NCI-H146 treated with DMSO at 0.1 percent for 48 hours (cell line): ENCODE data around the gene ITSN1.

Source experiments
- DNase-seq: peaks from one replicate; lab custom pipeline; 2025; ENCODE audit not compliant: unreplicated experiment; lab: John Stamatoyannopoulos, UW

Gene ITSN1

DNA sequence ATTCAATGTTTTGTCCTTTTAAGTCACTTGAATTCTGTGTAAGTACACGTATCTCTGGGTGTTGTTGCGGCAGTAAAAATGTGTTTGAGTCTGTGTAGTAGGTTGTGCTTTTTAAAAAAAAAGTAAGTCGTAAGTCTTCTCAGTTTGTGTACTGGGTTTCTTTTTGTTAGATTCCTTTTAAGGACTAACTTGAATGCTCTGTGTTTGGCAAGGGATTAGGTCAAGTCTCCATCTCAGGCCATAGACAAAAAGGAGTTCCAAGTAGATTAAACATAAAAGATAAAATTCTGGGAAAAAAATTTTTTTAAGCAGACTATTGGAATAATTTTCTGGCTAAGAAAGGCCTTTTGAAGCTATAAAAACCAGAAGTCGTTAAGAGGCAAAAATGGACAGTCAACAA lies 160.2 kb downstream of the ITSN1 start:
- DNase-seq, result no peak

DNA sequence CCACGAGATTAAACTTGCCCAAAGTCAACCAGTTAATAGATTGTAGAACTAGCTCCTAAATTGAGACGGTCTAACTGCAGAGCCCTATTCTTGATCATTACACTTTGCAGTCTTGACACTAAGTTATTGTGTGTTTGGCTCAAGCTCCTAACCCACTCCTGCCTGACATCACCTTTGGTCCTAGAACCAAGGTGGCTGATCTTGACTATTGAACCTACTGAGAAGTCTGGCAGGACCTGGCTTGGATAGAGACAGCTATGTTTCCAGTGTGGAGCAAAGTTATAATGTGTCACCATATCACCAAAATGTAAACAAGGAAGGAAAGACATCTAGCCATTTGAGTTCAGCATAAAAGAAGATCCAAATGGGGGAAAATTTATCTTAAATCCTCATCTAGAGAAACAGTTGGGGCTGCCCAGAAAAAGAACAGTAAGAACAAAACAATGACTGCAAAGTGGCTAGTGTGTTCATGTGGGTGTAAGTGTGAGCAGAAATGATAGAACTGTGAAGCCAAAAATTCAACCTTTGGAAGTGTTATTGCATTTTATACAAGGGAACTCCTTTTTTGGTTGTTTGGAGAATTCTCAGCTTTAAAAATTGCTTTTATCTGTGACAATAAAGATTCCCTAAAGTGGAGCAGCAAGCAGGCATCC lies 166.5 kb downstream of the ITSN1 start:
- no peak for DNase-seq

DNA sequence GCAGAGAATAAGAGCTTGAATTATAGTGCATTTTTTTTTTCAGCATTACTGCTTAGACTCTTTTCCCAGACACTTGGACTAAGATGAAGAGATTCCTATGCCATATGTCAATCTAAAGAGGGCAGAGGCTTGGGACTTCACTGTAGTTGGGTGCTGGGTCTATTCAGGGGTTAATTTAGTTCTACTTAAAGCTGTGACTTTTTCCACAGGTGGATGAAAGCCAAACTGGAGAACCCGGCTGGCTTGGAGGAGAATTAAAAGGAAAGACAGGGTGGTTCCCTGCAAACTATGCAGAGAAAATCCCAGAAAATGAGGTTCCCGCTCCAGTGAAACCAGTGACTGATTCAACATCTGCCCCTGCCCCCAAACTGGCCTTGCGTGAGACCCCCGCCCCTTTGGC lies 168.5 kb downstream of the ITSN1 start:
- no peak for DNase-seq

DNA sequence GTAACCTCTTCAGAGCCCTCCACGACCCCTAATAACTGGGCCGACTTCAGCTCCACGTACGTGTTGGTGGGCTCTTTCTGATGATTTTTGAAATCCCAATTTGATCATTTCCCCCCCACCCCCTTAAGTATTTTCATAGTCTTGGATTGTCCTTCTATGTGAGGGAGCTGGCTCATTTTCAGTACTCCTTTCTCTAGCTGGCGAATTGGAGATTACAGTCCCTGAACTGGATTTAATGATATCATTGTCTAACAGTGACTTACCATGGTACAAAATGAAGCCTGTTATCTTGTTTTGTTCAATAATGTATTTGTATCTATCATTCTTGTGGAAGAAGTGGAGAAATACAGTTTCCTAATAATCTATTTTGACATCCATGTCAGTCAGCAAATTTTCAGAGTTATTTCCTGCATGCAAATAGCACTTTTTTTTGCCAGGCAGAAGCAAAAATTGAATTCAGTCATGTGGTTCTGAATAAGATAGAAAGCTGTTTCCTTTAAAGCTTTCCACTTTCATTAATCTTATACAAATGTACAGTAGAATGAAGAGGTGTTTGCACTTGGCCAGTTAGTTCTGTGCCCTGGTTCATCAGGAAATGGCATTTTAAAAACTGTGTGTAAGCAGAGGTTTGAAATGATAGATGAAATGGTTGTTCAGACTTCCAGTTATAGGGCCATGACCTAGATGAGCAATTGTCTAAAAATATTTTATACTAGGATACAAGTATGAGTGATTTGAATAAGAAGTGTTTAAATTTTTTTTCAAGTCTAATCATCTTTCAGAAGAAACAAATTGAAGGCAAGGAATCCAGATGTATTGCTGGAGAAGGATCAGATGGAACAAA lies 169.1 kb downstream of the ITSN1 start:
- DNase-seq, result no peak

DNA sequence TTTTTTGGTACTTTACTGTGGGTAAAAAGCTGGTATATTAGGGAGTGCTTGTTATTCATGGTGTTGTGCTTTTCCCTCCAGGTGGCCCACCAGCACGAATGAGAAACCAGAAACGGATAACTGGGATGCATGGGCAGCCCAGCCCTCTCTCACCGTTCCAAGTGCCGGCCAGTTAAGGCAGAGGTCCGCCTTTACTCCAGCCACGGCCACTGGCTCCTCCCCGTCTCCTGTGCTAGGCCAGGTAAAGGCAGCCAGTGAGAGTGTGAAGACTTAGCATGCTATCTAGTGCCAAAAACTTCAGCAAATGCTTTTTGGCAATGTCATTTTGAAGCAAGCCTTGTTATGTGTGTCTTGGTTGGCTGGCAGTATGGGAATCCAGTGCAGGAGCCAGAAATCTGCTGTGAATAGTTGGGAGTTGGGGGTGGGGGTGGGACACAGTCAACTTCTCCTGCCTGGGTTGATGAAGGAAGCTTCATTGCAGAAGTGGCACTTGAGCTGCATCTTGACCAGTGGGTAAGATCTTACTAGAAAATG lies 171.6 kb downstream of the ITSN1 start:
- DNase-seq, result no peak

DNA sequence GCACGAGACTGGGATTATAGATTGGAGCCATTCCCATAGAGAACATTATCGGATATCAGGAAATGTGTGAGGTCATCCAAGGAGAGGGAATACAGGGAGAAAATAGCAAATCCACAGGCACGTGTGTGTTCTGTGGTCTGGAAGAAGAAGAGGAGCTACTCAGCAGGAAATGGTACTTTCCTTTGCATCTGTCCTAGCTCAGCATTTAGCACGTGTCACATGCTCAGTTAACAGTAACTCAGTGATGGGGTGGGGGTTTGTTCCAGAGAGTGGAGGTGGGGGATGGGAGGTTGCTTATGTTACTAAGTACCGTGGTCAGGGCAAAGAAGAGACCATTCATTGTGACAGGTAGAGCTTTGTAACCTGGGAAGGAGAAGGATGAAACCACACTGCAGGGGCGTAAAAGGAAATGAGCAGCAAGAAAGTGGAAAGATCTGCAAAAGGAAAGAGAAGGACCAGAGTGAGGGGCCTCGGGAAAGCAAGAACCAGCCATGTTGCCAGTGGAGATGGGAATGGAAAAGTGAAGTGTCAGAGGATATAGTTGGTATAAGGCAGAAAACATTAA lies 172.9 kb downstream of the ITSN1 start:
- DNase-seq, result no peak

DNA sequence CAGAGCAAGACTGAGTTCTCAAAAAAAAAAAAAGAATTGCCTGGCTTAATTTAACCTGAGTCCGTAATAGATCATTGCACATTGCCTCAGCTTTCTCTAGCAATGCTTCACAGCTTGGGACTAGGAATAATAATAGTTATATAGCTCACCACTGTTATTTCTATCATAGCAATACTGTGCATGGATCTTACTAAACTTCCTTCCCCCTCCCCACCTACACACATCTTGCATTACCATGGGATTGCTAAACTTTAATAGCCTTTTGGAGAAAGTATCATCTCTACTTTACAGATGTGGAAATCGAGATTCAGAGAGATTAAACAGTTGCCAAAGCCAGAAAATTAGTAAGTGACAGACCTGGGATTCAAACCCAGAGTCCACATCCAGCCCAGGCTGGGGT lies 173.9 kb downstream of the ITSN1 start:
- DNase-seq, result no peak

DNA sequence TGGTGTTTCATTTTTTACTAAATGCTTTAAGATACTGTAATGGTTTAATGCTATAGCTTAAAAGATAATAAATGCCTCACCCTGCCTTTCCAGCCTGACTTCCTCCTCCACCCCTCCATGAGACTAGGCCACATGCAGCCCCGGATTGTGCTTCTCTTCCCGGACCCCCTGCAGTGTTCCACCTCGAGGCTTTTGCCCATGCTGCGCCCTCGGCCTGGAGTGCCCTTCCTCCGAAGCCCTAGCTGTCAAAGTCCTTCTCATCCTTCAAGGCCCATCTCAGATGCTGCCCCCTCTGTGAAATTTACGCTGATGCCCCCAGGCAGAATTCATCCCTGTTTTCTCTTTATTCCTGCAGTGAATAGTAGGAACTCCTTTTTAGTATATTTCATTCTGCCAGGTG lies 174.8 kb downstream of the ITSN1 start:
- peak; percentile 5 for DNase-seq

DNA sequence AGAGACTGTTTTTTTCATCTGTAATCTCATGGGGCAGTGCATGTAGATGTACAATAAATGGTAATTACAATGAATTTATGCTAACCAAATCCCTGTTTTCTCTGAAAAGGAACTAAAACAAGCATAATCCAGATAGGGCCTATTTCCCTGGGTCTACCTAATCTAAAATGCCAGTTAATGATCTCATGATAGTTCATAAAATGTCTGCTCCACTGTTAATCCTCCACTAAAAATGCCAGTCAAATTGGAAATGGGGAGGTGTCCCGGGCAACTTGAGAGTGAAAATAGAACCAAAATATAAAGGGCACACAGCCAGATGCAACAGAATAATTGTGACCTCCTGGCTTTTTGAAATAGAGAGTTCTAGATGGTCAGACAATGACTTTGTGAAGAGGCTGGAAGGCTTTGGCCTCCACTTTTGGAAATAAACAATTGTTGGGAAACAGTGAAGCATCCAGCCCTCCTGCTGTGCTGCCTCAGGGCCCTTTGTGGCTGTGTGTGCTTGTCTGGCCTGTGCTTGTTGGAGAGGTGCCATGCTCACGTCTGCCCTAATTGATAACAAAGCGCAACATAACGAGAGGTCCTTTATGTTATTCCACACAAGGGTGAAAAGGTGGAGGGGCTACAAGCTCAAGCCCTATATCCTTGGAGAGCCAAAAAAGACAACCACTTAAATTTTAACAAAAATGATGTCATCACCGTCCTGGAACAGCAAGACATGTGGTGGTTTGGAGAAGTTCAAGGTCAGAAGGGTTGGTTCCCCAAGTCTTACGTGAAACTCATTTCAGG lies 175.6 kb downstream of the ITSN1 start:
- peak; percentile 25 for DNase-seq

DNA sequence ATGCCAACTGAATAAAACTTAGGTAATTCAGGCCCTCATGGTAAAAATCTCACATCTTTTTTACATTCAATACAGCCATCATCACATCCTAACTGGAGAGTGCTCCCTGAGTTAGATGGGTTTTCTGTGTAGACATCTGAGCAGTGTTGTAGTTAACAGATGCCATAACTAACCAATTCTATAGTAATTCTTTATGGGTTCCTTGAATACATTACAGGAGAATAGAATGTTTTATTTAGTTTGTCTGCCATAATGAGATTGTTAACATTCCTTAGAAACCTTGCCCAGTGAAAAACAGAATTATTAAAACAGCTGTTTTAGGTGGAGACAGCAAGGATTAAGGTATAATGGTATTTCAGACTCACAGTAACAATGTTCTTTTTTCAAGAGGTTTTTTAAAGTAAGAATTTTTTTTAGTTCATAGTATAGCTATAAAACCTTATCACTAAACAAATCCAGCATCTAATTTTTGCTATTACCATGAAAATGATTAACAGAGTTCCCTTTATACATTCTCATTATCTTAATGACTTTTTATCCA lies 178.0 kb downstream of the ITSN1 start:
- no peak for DNase-seq

DNA sequence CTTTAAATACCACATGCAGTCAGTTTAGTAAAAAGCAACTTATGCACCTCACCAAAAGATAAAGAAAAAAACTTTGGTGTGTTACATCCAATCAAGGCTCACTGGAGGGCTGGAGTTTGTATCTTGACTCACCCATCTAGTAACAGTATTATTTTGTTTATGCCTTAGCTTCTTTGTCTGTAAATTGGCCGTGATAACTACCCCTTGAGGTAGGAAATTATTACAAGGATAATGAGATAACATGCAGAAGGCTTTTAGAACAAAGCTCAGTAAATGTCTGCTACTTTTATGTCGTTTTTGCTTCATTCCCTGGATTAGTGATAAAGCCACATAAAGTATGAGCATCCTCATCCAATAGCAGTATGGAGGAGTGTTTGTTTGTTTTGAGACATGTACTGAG lies 178.5 kb downstream of the ITSN1 start:
- DNase-seq, result no peak

DNA sequence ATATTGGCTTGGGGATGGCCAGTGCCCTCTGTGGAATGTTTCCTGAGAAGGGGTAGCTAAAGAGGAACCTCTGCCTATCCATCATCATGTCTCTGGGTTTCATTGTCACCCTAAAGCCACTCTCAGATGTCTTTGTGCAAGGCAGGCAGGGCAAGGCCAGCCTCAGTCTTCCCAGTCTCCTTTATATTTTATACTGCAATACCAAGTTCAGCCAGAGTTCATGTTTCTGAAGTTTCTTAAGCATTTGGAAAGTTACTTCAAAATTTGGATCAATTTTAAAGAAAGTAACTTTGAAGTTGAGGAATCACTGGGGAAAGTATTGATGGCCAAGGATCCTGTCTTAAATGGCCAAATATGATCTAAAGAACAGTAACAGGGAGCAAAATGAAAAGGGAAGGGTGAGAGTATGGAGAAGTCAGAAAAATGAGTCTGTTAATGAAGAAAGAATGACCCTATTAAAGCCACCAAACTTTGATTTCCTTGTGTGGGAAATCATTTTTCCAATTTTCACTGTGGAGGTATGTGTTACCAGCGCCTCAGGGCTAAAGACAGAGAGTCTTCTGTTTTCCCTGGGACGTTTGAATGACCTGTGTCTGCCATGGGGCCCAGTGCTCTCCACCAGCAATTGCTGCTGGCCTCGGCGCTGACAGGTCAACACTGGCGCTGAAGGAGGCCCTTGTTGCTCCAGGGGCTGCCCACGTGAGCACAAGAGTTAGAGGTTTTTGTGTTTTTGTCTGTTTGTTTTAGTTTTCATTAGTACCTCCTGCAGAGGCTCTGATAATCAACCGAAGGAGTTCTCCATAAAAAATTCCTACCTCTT lies 179.4 kb downstream of the ITSN1 start:
- no peak for DNase-seq

DNA sequence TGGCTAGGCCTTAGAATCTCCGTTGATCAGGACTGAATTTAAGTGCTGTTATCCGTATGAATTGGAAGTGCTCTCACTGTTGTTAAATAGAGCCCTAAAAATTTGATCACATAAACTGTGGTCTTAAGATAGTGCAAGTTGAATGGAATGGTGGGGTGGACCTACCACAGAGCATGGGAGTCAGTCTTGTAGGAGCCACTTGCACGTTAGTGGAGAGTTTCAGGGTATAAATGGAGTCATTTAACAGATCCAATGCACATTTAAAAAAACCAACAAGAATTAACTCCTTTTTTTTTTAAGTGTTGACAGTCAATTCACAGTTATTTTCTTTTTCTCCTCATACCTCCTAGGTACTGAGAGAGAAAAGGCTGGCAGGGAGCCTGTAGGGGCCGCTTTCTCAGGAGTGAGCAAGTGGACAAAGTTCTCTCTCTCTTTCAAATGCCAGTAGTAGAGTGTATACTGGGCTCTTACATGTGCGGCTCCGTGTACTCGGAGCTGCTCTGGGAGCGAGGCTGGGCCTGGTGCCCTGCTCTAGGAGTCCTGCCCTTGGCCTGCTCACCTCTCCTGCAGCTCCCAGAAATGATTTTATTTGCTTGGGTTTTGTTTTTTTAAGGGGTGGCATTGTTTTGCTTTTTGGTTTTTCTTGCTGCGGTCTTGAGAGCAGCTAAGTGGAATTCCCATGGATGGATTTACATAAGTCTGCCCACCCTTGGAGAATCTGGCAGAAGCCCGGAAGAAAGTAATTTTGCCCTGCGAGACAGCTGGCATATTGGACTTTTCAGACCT lies 182.0 kb downstream of the ITSN1 start:
- no peak for DNase-seq

DNA sequence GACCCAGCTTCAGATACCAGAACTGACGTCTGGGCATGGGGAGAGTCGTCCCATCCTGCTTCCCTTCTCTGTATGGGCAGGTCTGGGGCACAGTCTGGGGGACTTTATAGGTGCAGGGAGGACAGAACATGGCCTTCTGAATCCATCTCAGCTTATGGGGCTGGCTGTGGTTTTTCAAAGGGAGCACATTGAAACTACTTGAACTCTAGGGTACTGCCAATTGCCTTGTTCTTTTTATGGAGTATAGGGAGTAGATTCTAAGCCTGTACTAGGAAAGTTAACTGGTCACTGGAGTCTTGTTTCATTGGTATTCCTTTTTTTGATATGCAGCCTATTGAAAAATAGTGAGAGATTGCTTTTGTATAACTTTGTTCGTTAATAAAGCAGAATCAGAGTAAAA lies 183.1 kb downstream of the ITSN1 start:
- DNase-seq, result no peak

DNA sequence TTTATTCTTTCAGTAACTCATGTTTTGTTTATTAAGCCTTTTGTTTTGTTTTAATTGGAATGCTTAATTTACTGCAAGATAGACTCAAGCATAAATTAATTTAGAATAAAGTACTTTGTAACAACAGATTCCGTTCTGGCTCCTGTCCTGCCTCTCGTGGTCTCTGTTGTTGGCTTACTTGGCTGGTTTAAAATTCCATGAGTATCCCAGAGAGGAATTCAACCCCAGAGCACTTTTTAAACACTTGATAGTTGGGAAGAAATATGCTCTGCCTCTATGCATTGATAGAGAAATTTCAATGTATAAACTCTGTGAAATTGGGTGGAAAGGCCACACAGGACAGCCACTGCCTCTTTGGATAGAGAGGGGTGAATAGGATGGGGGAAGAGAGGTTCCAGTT lies 183.6 kb downstream of the ITSN1 start:
- no peak for DNase-seq

DNA sequence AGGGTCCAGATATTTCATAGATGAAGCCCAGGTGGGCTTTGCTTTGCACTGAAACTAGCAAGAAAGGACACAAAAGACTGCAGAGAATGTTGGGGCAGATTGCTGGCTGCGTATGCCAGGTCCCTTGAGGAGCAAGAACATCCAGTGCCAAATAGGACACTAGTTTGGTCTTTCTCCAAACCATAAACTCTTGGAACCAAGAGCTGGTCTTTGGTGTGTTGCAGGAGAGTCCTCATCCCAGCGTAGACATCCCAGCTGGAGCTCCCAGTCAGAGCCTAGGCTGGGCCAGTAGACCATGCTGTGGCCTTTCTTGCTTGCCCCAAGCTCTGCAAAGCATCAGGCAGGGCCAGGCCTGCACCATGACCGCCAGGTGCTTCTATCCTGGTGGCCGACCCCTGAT lies 185.8 kb downstream of the ITSN1 start:
- no peak for DNase-seq

DNA sequence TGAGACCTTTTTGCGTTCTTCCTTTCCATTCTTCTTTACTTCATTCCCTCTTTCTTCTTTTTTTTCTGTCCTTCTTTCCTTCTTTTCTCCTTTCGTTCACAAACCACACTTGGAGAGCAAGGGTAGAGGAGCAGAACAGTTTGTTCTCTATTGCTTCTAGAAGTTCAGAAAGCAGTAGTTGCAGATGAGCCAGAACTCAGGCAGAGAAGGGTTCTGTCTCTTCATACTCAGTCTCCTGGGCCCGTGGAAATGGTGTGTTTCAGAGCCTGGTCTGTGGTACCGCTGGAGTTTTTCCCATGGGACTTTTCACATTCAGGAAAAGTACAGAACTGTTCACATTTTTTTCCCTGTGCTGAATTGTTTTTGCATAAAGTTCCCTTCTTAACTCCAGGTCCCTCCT lies 186.3 kb downstream of the ITSN1 start:
- no peak for DNase-seq

DNA sequence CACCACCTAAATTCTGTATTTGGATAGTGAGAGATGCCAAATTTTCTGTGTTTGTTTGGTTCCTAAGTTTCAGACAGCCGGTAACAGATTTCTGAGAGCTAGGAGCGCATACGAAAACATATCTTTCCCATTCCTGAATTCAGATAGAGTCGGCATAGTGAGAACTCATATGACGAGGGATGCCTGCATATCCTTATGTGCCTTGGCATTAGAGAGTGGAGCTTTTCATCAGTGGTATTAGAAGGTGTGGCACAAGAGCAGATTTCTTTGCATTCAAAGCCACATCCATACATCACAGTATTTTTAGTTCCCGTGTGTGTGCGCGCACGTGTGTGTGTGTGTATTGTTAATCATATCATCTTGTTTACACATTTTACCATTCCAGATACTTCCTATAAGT lies 187.5 kb downstream of the ITSN1 start:
- DNase-seq, result no peak

DNA sequence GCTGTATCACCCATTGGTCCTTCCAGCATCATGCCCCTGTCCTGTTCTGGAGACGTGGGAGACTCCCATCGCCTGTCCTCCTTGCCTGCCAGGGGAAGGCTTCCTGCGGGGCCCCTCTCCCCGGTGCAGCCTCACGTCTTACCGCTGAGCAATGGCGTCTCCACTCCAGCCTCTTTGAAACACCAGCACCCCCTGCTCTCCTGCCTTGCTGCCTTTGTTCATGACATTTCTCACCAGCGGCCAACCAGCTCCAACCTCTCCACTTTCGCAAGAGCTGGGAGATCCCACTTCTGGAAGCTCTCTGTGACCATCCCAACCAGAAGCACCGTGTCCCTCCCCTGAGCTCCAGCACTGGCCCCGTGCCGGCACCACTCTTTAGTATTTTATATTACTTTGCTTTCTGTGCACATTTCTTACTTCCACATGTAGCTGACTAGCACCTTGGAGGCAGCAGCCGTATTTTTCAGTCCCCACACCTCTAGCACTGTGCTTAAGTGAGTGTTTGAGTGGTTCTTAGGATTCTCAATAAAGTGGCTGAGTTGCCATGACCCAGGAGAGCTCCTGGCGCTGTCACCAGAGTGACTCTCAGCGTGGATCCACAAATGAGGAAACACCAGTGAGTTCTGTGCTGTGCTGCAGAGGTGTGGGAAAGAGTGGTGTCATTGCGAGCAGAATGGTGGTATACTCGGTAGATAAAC lies 189.8 kb downstream of the ITSN1 start:
- no peak for DNase-seq
